NCI-H146 (cell line): Measurements from ENCODE around the gene TFEB.

Experiments used
- DNase-seq: peaks from one replicate; lab custom pipeline; 2025; lab: John Stamatoyannopoulos, UW

The TFEB gene

DNA sequence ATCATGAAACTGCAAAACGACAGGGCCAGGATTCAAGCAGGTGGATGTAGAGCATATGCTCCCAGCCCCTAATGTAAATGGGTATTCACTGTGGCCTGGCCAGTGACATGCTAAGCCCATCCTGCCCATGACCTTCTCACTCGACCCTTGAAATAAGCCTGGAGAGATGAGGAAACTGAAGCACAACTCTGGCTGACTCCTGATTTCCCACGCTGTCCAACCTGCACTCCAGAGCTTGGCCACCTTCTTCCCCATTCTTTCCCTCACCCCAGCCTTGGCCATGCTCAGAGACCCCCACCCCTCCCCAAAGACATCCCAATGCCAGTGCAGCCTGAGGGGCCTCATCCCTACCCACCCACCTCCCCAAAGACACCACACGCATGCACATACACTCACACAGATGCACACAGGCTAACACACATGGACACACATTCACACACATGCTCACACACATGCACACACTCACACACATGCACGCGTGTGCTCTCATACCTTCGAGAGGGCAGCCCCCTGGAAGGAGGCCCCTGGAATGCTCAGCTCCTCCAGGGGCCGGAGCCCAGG lies 12.4 kb downstream of the TFEB start:
- DNase-seq, result no peak

DNA sequence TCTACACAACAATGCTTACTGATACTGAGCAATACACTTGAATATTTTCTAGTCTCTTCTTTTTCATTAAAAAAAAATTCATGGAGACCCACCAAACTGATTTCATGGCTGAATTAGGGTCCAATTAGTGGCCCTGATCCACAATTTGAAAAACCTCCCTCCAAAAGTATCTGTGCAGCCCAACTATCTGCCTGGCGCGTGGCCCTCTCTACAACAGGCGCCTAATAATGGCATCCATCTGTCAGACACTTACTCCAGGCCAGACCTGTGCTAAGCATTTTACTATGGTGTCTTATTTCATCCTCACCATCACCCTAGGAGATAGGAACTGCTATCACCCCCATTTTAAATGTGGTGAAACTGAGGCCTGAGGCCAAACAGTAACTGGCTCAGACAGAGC lies 14.0 kb downstream of the TFEB start:
- no peak for DNase-seq

DNA sequence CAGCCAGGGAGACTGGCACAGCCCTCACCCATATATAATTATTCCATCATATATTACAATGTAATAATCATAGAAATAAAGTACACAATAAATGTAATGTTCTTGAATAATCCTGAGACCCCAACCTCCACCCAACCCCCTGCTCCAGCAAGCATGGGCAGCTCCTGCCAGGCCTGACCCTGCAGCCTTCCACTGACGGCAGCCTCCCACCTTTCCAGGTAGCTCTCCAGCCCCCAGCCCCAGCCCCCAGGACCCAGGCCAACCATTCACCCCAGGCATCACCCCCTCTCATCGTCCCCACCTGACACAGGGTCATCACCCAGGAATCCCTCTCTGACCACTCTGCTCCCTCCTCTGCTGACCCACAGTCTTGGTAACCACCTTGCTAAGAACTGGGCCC lies 14.6 kb downstream of the TFEB start:
- no peak for DNase-seq

DNA sequence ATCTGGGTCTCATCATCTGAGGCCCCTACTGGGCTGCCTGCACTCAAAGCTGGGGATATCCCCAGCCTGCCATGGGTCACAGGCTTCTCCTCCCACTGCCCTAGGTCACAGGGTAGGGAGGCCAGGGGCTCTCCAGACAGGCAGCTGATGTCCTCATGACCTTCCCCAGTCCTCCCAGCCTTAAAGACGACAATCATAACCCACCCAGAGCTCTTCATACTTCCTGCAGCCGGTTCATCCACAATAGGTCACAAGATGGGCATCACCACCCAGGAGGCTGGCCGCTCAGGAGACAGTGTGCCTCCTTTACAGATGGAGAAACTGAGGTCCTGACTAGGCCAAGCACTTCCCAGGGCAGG lies 15.2 kb downstream of the TFEB start:
- DNase-seq, result no peak

- DNase-seq, result no peak
Observed at GRCh38 chr6:41719436-41720261, 15.8 kb downstream of the TFEB start.

GRCh38 chr6:41718828-41719227 lies 16.6 kb downstream of the TFEB start:
- DNase-seq, result no peak

GRCh38 chr6:41717392-41717736 lies 18.0 kb downstream of the TFEB start:
- DNase-seq, result no peak

GRCh38 chr6:41716516-41717391 lies 18.7 kb downstream of the TFEB start:
- no peak for DNase-seq

GRCh38 chr6:41715795-41716515 lies 19.5 kb downstream of the TFEB start:
- DNase-seq, result no peak

DNA sequence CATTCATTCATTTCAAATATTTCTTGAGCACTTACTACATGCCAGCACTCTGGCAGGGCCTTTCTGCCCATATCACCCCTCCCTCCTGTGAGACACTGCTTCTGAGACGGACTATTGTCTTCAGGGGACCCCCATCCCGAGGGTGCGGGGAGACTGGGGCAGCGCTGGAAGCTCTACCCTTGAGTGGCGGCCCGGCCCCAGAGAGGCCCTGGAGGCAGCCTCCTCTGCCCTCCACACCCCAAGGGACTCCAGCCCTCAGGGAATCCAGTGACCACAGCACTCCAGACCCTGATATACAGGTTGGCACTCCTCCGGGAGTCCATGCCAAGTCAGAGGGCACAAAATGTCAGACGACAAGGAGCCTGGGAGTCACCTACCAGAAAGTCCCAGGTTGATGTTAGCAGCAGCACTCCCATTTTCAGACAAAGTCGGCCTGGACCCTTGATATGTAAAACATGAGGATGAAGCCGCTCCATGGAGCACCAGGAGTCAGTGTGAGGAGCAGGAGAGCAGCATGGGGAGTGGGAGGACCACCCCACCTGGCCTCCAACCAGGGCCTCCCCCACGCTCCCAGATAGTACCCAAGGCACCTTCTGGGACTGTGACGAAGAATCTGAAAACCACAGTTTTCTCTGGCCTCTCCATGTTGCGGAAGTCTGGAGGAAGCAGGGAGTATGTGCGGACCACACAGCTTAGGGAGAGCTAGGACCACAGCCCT lies 20.7 kb downstream of the TFEB start:
- DNase-seq, result no peak

- no peak for DNase-seq
Observed at GRCh38 chr6:41713650-41714291, 21.6 kb downstream of the TFEB start.

- DNase-seq, result no peak
Observed at GRCh38 chr6:41713159-41713649, 22.2 kb downstream of the TFEB start.

GRCh38 chr6:41712651-41713103 lies 22.7 kb downstream of the TFEB start:
- DNase-seq, result no peak

- no peak for DNase-seq
Observed at GRCh38 chr6:41711323-41712038, 23.9 kb downstream of the TFEB start.

DNA sequence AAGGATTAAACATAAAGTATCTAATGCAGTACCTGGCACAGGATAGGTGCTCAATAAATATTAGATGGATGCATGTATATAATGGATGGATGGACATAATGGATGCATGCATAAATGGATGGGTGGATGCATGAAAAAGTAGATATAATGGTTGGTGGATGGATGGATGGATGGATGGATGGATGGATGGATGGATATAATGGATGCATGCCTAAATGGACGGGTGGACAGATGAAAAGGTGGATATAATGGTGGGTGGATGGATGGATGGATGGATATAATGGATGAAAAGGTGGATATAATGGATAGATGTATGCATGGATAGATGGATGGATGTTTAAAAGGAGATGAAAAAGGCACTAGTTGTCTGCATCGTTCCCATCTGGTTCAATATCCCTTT lies 26.0 kb downstream of the TFEB start:
- no peak for DNase-seq

- no peak for DNase-seq
Observed at GRCh38 chr6:41708856-41709255, 26.6 kb downstream of the TFEB start.

GRCh38 chr6:41707565-41708200 lies 27.7 kb downstream of the TFEB start:
- no peak for DNase-seq

DNA sequence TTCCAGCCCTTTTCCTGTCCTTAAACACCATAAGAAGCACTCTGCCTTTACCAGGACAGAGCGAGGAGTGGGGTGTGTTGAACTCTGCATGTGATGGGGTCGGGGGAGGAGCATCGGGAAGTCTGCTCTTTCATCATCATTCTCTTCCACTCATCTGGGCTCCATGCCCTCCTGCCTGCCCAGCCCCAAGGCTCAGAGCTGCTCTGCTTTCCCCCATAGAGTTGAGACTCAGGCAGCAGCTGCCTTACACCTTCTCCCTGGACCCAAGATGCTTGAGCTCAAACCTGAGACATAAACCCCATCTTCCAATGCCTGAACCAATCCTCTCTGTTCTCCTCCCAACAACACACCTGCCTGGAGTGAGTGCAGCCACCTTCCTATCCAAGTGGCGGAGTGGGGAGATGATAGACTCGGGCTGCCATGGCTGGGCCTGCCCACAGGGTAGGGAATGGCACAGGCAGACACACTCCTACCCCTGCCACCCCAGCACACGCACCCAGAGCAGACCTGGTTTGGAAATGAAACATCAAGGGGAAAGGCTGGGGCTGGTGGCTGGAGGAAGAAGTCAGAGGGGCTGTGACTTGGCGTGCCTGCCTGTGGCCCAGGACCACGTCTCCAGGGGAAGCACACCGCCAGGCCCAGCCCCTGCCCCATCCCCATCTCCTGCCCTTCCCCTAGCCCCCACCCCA lies 28.4 kb downstream of the TFEB start:
- DNase-seq, result no peak
